ENCODE measurements around the gene ABHD16A.
A peak's percentile ranks its signal among the peaks of the same experiment; 100 is the strongest.

ABHD16A gene

DNA sequence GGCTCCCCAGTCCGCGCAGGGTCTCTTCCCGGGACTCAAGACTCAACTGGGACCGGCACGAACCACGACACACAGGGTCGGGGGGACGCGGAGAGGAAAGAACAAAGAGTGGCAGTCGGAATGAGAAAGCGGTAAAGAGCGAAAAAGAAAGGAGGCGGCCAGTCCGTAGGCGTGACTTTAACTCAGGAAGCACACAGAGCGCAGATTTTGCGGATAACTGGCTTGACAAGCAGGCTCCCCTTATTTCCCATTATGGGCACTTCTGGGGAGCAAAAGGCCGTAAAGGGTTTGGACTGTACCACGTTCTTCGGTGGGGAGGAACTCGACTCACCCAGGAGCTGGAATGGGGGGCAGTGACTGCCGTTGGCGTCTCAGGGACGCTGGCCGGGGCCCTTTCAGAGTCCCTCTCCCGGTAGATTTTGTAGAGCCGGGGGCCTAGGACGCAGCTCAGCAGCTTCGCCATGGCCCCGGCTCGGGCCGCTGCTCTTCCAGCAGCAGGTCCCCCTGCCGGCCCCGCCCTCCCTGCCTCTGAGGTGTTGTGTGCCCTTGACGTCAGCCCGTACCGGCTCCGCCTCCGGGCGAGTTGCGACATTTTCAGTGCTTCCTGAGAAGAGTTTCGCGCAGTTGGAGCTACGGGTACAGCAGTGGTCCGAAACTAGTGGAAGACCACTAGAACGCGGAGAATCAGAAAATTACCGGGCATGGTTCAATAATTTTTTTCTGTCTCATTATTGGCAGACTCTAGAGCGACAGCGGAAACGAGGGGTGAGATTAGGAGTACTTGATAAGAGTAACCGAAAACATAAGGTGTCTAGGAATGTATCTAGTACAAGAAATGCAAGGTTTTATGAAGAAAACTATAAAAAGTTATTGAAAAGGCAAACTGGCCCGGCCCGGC is at the start of gene ABHD16A:
Gene ABHD16A, minus strand, starts transcription at position 506 of the 898 bp plus-strand sequence. Its CDS starts 43 bp downstream, at position 463.
- DNase-seq (ENCODE audit: low read depth in 3 of 3): peak; percentile 94 to 98 (median 96)

DNA sequence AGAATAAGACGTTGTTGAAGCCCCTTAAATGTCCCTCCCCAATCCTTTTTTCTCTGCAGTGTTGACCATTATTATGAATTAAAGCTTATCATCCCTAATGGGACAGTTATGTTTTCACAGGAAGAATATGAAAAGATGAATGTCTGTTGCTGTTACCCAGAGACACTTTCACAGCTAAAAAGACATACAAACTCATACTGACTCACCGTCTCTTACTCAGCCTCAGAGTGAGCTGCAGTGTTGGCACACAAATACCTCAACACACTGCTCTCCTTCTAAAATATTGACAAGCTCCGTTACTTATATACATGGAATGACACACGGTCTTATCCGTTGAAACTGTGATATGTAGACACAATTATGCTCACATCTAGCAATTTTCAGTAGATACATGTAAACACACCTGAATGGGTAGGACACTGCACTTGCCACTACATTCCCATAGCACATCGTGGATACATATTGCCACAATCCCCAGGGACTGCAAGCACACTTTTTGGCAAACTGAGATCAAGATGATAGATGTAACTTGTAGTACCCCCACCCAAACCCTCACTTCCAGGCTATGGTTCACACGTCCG is 49.7 kb upstream of the ABHD16A start:
- DNase-seq (ENCODE audit: low read depth in 3 of 3): no peak

DNA sequence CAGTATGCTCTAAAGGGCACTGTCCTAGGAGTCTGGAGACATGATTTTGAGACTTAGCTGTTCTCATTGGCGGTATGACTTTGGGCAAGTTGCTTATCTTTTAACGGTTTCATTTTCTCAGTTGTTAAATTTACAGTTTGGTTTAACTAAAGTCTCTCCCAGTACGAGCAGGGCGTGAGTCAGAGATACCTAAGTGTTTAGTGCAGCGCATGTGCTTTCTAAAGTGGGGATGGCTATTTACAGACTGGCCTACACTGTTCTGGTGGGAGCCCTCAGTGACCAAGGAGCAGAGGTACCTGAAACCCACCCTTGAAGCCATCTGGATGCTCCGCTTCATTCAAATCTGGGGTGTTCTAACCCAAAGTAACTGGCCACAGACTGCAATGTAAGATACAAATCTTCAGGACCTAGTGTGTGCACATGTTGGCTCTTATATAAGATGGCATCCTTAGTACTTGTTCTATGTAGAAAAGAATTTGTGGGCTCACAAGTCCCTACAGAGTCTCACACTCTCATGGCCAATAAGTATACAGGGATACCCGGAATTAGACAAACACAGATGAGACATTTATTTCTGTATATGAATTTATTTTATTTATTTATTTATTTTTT is 47.4 kb upstream of the ABHD16A start:
- no peak for DNase-seq (ENCODE audit: low read depth in 3 of 3)

DNA sequence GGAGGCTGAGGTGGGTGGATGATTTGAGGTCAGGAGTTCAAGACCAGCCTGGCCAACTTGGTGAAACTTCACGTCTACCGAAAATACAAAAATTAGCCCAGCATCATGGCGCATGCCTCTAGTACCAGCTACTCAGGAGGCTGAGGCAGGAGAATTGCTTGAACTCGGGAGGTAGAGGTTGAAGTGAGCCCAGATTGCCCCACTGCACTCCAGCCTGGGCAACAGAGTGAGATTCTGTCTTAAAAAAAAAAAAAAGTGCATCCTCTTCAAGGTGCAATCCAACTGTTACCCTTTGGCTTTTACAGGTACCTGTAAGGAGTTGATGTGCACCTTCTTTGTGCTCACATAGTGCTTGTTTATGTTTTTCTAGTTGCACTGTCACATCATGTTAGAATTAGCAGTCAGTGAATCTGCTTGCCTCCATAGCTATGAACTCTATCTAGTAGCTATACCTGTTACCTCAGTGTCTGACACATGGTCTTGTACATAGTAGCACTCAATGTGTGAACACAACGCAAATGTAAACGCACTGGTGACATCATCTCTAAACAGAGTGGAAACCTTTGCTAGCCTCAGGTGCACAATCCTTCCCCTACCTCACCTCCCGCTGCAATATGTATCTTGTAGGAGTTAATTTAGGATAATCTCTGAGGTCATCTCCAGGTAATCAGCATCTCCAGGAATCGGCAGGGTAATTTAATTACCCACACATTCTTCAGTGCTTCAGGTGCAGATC is 46.3 kb upstream of the ABHD16A start:
- no peak for DNase-seq (ENCODE audit: low read depth in 3 of 3)

DNA sequence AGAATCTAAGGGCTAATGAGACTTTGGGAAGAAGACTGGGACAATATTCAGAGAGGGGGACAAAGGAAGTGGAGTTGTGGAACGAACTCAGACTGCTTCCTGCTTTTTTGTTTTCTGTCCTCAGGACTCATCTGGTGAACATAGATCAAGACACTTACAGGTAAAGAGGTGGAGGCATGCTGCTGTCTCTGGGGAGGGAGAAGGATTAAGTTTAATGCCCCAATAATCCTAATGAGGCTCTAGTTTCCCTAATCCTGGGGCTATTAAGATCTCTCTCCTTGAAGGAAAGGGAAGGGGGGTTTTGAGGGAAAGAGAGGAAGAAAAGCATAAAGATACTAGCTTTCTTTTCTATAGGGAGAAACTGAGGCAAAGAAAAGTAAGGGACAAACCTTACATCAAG is 41.3 kb upstream of the ABHD16A start:
- no peak for DNase-seq (ENCODE audit: low read depth in 3 of 3)

DNA sequence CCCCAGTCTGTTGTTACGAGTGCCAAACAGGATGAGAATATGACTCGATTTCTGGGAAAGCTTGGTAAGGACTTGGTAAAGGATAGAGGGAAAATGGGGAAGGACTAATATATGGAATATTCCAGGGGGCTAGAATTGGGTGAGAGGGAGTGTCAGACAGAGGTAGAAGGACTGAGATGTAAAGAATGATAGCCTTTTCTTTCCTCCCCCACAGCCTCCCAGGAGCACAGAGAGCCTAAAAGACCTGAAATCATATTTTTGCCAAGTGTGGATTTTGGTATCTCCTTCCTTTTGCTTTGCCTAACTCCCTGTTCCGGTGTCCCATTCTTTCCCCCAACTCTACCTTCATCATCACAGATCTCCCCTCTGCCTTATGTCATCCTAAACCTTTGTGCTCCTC is 39.8 kb upstream of the ABHD16A start:
- DNase-seq (ENCODE audit: low read depth in 3 of 3): no peak

DNA sequence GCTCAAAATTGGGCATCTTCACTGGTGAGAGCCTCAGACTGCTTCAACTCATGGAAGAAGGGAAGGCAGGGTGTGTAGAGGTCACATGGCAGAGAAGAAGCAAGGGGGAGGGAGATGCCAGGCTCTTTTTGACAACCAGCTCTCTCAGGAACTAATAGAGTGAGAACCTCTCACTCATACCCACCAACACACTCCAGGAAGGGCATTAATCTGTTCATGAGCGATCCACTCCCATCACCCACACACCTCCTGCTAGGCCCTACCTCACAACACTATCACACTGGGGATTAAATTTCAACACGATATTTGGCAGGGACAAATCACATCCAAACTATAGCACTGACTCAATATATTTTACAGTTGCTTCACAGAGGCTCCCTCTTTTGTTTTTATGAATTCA is 38.7 kb upstream of the ABHD16A start:
- no peak for DNase-seq (ENCODE audit: low read depth in 3 of 3)

DNA sequence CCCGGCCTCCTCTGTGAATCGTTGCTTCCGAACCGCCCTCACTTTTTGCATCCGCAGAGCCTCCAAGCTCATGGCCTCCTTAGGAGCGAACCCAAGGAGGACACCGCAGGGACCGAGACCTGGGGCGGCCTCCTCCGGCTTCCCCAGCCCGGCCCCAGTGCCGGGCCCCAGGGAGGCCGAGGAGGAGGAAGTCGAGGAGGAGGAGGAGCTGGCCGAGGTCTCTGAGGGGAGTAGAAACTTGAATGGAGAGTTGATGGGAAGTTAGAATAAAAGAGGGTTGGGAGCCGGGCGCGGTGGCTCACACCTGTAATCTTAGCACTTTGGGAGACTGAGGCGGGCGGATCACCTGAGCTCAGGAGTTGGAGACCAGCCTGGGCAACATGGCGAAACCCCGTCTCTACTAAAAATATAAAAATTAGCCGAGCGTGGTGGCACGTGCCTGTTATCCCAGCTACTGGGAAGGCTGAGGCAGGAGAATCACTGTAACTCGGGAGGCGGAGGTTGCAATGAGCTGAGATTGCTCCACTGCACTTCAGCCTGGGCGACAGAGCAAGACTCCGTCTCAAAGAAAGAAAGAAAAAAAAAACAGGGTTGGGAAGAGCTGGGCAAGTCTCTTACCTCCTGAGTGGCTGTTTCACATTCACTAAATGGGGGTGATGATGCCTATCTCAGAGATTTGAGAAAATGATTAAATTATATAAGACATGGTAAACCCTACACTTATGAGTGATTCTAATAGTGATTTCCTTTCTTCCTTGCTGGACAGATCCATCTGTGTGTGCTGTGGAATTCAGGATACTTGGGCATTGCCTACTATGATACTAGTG is 37.5 kb upstream of the ABHD16A start:
- no peak for DNase-seq (ENCODE audit: low read depth in 3 of 3)

DNA sequence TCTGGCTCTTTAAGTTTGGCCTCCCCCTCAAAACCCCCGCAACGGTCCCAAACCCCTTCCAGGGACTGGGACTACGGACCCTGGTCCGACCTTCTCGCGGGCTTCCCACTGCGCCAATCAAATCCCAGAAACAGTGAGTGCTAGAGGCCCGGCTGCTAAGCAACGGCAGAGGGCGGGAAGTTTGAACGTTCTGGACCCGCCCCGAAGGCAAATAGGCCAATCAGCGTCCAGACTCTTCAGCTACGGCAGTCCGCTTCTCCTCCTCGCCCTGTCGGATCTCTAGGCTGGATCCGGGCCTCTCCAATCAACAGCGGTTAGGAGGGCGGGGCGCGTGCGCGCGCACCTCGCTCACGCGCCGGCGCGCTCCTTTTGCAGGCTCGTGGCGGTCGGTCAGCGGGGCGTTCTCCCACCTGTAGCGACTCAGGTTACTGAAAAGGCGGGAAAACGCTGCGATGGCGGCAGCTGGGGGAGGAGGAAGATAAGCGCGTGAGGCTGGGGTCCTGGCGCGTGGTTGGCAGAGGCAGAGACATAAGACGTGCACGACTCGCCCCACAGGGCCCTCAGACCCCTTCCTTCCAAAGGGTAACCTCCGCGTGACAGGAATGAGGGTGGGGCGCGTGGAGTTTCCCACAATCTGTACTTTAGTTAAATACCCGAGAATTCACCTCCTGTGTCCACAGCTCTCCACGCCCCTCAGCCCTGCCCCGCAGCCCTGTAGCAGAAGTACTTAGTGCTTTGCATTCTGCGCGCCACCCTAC is 36.7 kb upstream of the ABHD16A start, which contains the start of gene MSH5:
Gene MSH5, plus strand, starts transcription at position 367 of the 758 bp plus-strand sequence. CDS start 462 bp downstream, outside the sequence.
- peak; percentile 92 to 97 (median 94) for DNase-seq (ENCODE audit: low read depth in 3 of 3)

DNA sequence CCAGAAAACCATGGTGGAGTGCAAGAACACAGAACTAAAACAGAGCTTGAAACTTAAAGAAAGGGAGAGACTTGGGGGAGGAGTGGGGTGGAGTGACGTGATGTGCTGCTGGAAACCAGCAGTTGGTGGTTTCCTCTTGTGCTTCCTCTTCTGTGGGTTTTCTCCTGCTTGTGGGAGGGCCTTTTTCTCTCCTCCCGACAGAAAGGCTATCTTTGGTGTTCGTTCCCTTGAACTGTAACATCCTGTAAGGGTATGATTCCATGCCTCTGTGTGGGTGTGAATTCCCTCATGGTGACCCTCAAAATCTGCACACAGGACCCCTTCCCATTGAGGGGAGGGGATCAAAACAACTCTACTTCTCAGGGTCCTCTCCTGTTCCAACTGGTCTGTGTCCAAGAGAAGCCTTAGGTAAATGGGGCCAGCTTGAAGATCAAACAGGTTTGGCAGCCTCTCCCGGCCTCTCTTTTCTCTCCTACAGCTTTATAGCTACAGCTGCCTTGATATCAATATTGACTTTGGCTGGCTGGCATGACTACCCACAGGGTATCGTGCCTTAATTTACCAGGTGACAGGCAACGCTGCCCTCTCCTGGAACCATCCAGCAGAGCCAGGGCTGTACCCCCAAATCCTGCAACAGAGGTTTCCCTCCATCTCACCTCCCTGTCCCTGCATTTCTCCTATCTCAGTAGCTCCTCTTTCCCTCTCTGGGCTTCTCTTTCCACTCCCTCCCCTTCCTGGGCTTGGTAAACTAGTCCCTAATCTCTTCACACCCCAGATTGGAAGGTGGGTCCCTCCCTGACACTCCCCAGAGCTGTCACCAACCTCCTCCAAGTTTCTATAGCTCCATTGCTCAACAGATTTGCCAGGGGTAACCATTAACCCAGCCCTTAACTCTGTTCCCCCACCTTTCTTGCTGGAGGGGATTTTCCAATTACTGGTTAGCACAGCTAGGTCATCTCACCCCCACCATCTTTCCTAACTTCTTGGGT is 35.2 kb upstream of the ABHD16A start:
- peak in 1 of 3 donors; percentile 47 for DNase-seq (ENCODE audit: low read depth in 3 of 3)

DNA sequence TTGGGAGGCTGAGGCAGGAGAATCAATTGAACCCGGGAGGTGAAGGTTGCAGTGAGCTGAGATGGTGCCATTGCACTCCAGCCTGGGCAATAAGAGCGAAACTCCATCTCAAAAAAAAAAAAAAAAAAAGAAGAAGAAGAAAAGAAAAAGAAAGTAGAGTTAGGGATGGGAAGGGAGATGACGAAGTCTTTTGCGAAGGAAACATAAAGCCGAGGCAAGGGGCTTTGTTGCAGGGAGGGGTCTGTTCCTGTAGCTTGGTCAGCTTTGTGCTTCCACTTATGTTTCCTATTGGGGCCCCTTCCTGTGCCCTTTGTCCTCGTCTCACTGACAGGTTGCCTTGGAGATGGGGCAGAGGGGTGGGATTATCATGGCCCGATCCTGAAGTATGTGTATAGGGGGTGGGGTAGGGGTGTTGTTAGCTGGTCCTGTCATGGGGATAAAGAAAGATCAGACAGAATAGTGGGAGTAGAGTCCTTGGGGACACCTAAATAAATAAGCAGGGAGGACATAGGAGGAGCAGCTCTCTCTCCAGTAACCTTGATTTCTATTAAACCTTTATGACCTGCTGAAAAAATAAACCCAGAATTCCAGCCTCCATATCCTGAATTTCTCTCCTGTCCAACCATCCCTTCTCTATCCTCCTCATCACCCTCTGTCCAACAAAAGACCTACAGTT is 34.3 kb upstream of the ABHD16A start:
- DNase-seq (ENCODE audit: low read depth in 3 of 3): no peak

DNA sequence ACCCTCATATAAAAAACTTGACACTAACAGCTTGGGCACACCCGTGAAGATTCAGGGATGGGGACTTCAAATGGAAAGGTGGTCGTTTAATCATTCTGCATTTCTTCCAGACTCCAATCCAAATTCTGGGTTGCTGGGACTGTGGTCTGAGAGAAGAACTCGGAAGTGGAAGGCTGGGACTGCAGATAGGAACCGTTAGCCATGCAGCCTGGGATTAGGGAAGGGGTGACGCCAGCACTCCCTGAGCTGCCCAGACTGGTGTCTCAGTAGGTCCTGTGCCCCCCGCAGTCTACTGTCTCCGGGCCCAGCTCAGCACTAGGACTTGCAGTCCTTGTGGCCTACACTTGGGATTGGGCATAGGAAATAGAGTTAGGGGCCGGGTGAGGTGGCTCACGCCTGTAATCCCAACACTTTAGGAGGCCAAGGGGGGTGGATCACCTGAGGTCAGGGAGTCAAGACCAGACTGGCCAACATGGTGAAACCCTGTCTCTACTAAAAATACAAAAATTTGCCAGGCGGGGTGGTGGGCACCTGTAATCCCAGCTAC is 33.7 kb upstream of the ABHD16A start:
- DNase-seq (ENCODE audit: low read depth in 3 of 3): no peak

DNA sequence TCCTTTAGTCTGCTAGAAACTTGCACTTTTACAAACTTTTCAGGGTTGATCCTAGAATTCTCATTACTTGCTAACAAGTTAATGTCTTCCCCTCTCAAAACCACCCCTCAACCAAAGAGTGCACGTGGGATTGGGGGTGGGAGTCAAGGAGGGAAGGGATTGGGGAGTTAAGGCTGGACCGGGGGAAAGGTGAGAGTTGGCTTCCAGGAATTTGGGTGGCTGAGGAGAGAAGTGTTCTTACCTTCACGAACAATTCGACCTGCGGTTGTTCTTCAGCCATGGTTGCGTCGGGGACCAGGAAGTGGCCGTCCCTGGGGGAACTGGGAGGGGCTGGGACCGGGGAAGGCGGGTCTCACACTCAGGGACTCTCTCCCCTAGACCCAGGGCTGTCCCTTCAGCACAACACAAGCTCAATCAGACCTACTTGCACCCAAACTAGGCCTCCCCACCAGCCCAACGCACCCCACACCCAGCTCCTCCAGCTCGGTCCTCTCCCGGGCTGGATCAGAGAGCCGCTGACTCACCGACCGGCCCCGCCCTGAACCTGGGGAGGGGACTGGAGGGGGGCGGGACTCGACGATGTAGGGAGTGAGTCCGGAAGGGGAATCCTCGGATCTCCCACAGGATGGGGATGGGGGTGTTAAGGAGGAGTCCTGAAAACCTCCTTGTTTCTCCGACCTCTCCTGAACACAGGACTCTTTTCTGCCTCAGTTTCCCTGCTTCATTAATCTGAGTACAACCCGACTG is 33.1 kb upstream of the ABHD16A start, which contains the start of gene CLIC1:
Gene CLIC1, minus strand, starts transcription at position 510 of the 747 bp plus-strand sequence. Its CDS starts 230 bp downstream, at position 280.
- peak; percentile 64 to 81 (median 72) for DNase-seq (ENCODE audit: low read depth in 3 of 3)

DNA sequence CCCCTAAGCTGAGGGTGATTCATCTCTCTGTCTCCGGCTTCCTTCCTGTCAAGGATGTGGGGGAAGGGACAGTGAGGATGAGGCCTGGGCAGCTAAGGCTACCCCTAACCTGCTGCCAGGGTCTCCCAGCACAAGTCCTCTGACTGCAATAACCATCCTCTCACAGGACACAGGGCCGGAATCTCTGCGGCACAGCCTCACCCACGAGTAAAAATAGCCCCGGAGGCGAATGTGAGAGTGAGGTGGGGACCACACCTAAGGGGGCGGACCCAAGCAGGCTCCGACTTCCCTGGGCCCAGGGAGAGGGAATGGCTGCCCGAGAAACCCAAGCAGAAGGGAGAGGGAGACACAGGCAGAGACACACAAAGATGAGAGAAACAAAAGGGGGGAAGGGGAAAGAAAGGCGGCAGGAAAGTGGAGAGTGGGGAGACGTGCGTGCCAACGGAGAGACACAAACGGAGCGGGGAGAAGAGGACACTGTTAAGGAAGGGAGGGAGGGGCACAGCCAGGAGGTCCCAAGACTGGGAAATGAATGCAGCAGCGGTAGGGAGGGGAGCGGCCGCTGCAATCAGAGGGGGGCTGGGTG is 31.8 kb upstream of the ABHD16A start:
- DNase-seq (ENCODE audit: low read depth in 3 of 3): peak in 1 of 3 donors; percentile 48

DNA sequence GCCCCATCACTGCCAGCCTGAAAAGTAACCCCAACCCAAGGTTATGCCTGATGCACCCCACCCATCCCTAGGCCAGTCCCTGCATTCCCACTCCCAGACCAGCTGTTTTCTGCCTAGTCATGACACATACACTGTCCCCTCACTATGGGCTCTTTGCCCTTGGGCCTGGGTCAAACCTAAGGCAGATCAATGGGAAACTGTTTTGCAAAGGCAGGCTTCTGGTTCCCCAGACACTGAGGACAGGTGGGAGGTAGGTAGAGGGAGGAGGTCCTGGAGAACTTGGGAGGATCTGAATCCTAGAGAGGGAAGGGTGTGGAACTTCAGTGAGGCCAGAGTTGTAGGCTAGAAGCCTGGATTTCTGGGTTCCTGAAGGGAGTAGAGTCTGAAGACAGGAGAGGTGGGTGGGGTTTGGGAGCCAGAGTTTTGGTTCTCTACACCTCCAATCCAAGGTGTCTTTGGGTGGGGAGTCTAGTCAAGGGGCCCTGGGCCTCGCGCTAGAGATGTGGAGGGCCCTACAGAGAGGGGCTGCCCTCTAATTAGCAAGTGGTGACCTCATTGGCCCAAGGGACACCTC is 31.2 kb upstream of the ABHD16A start:
- no peak for DNase-seq (ENCODE audit: low read depth in 3 of 3)

DNA sequence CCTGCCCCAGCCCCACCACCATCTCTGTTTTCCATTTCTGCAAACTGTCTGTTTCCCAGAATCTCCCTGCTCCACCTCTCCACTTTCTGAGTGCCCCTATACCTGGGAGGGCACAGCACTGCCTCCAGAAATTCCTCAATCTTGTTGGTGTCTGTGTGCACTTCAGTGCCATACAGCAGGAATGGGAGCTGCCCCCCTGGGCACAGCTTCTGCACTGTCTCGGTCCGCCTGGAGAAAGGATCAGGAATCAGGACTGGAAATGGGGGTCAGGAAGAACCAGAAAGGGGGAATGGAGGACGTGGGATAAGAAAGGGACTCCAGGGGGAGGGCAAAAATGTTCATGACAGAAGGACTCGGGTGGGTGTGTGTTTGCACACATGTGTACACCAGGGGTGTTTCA is 30.6 kb upstream of the ABHD16A start:
- no peak for DNase-seq (ENCODE audit: low read depth in 3 of 3)

DNA sequence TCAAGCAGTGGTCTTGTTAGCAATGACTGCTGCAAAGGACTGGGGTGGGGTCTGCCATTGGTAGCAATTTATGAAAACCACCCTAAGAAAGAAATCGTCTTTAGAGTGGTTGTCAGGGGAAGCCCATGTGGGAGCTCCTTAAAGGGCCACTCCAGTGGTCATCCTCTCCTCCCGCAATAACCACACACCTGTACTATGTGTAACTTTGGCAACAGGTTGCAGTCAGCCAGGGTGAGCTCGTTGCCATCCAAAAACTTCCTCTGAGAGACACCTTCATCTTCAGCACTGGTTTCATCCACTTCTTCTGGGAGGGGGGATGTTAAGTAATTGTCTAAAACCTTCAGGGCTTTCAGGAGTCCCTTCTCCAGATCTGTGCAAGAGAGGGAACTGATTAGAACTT is 28.9 kb upstream of the ABHD16A start:
- DNase-seq (ENCODE audit: low read depth in 3 of 3): no peak
